Neural progenitor cell (in vitro differentiated cells): ENCODE measurements around the gene C1QB. TPM values are rescaled to one million over a fixed set of nuclear protein-coding genes. Genes with fewer than 3 reads are reported as not detected.
"Not testable (repeated sequence)": the region's sequence is repeated elsewhere in the genome, so short reads cannot be mapped to it uniquely, and the experiment has no call there.

Source experiments
- DNase-seq: peaks from one replicate; pipeline ENCODE4 v3.0.0-alpha.2; 2016; ENCODE audit warnings: low spot score
- H2AFZ ChIP-seq: fragments of 200-600 bp; sonication (generic); replicated peaks from 2 replicates; pipeline ENCODE4 v1.6.1; 2016; ENCODE audit warnings: antibody characterized with exemption
- H3F3A ChIP-seq: fragments of 200-600 bp; sonication (generic); 2 replicates; pipeline ENCODE4 v1.6.1; 2016; ENCODE audit warnings: antibody characterized with exemption, low read depth
- H3K27ac ChIP-seq: fragments of 200-600 bp; sonication (generic); 2 replicates; pipeline ENCODE4 v1.5.1; 2016; ENCODE audit warnings: mild to moderate bottlenecking
- H3K27me3 ChIP-seq: fragments of 200-600 bp; sonication (generic); 2 replicates; pipeline ENCODE4 v1.6.1; 2016; ENCODE audit warnings: mild to moderate bottlenecking, moderate library complexity
- H3K36me3 ChIP-seq: fragments of 200-600 bp; sonication (generic); 2 replicates; pipeline ENCODE4 v1.5.1; 2016
- H3K4me1 ChIP-seq: fragments of 200-600 bp; sonication (generic); 2 replicates; pipeline ENCODE4 v1.6.1; 2016; ENCODE audit warnings: mixed run types
- H3K4me2 ChIP-seq: fragments of 200-600 bp; sonication (generic); 2 replicates; pipeline ENCODE4 v1.6.1; 2016
- H3K4me3 ChIP-seq: fragments of 200-600 bp; sonication (generic); 2 replicates; pipeline ENCODE4 v1.5.1; 2016
- H3K79me2 ChIP-seq: fragments of 200-600 bp; sonication (generic); 2 replicates; pipeline ENCODE4 v1.6.1; 2016; ENCODE audit warnings: low read depth
- H3K9ac ChIP-seq: fragments of 200-600 bp; sonication (generic); 2 replicates; pipeline ENCODE4 v1.6.1; 2016
- H3K9me3 ChIP-seq: fragments of 200-600 bp; sonication (generic); 2 replicates; pipeline ENCODE4 v1.5.1; 2016; ENCODE audit warnings: low read depth
- H4K20me1 ChIP-seq: fragments of 200-600 bp; sonication (generic); 2 replicates; pipeline ENCODE4 v1.6.1; 2016; ENCODE audit warnings: low read depth
- H3K27ac Mint-ChIP-seq: 3 replicates; pipeline ENCODE4 v1.8.0; 2021; ENCODE audit warnings: mixed read lengths
- H3K27me3 Mint-ChIP-seq: 2 replicates; pipeline ENCODE4 v1.8.0; 2022; ENCODE audit warnings: low read depth, mild to moderate bottlenecking, inconsistent platforms, moderate library complexity, mixed read lengths; ENCODE audit not compliant: insufficient read depth
- H3K36me3 Mint-ChIP-seq: 3 replicates; pipeline ENCODE4 v1.8.0; 2021; ENCODE audit warnings: mixed read lengths
- H3K4me1 Mint-ChIP-seq: 3 replicates; pipeline ENCODE4 v1.8.0; 2021; ENCODE audit warnings: mixed read lengths
- H3K4me3 Mint-ChIP-seq: 3 replicates; pipeline ENCODE4 v1.8.0; 2021; ENCODE audit warnings: mild to moderate bottlenecking, moderate library complexity, mixed read lengths
- H3K9me3 Mint-ChIP-seq: 3 replicates; pipeline ENCODE4 v1.8.0; 2020; ENCODE audit warnings: mixed read lengths
- CTCF ChIP-seq: fragments of 200-600 bp; sonication (generic); IDR thresholded peaks from 2 replicates; pipeline ENCODE4 v1.5.1; 2017; ENCODE audit warnings: antibody characterized with exemption, mild to moderate bottlenecking
- EZH2 ChIP-seq: fragments of 200-600 bp; sonication (generic); IDR thresholded peaks from 2 replicates; pipeline ENCODE4 v1.6.1; 2017; ENCODE audit warnings: antibody characterized with exemption, mild to moderate bottlenecking, moderate library complexity
- EZH2phosphoT487 ChIP-seq: fragments of 200-600 bp; sonication (generic); IDR thresholded peaks from 2 replicates; pipeline ENCODE4 v1.6.1; 2017; ENCODE audit warnings: antibody characterized with exemption
- total RNA-seq: library from RNA; depleted of rRNA; stranded (reverse); fragments of >200 nt; gene quantifications from 2 replicates; pipeline ENCODE4 v1.2.3, GENCODE V29; 2015; ENCODE audit warnings: low replicate concordance

Gene C1QB
- total RNA-seq, 1 donor from 2014 or later: not detected

GRCh38 chr1:22674410-22674749 lies 21.3 kb downstream of the C1QB start:
- peak overlapping the region; percentile 92 for H3K27ac Mint-ChIP-seq
- no peak overlapping the region for H3K27ac ChIP-seq
- H3K36me3 Mint-ChIP-seq: no peaks in the 10 kb centered on the region
- no peak for DNase-seq
- peaks cover 32% of the 10 kb centered on the region for H3K4me1 ChIP-seq
- no peak overlapping the region for H3K4me3 ChIP-seq
- H3K4me1 Mint-ChIP-seq: peaks cover 53% of the 10 kb centered on the region
- no peaks in the 10 kb centered on the region for H3K79me2 ChIP-seq
- peaks cover 49% of the 10 kb centered on the region for H3F3A ChIP-seq
- H3K4me2 ChIP-seq: no peak overlapping the region
- H3K9me3 ChIP-seq: no peaks in the 10 kb centered on the region
- H3K36me3 ChIP-seq: no peaks in the 10 kb centered on the region
- H3K27me3 ChIP-seq: no peaks in the 10 kb centered on the region
- no peak overlapping the region for H3K4me3 Mint-ChIP-seq
- H3K27me3 Mint-ChIP-seq: peaks cover 11% of the 10 kb centered on the region
- H4K20me1 ChIP-seq: no peaks in the 10 kb centered on the region
- H3K9ac ChIP-seq: no peak overlapping the region
- H2AFZ ChIP-seq: no peak overlapping the region
- TF ChIP-seq EZH2phosphoT487: no peak
- TF ChIP-seq EZH2: no peak
- no peak for TF ChIP-seq CTCF
- no peaks in the 10 kb centered on the region for H3K9me3 Mint-ChIP-seq

GRCh38 chr1:22676151-22676550 lies 23.1 kb downstream of the C1QB start:
- H3K9me3 ChIP-seq, H3K27me3 ChIP-seq, H2AFZ ChIP-seq, H3K27ac ChIP-seq, H3K9me3 Mint-ChIP-seq, H3K9ac ChIP-seq, H3K4me3 ChIP-seq, H3K4me3 Mint-ChIP-seq, H3K79me2 ChIP-seq, H4K20me1 ChIP-seq, DNase-seq, H3K27me3 Mint-ChIP-seq, H3K4me2 ChIP-seq, H3K36me3 ChIP-seq, H3K36me3 Mint-ChIP-seq: not testable (repeated sequence)
- Histone ChIP-seq H3K4me1 (peaks cover 37% of the 10 kb centered on the region), H3F3A (peaks cover 59% of the 10 kb centered on the region)
- Mint-ChIP-seq H3K4me1 (peaks cover 47% of the 10 kb centered on the region), H3K27ac (peak overlapping the region; percentile 81)

GRCh38 chr1:22676916-22677583 lies 24.0 kb downstream of the C1QB start:
- no peaks in the 10 kb centered on the region for H3K36me3 ChIP-seq
- H3K27me3 ChIP-seq: no peaks in the 10 kb centered on the region
- no peak overlapping the region for H3K9ac ChIP-seq
- H3K4me2 ChIP-seq: peak overlapping the region; percentile 56
- H3K4me3 Mint-ChIP-seq: no peak overlapping the region
- no peaks in the 10 kb centered on the region for H3K79me2 ChIP-seq
- peak overlapping the region; percentile 54 for H3K27ac ChIP-seq
- H4K20me1 ChIP-seq: no peaks in the 10 kb centered on the region
- TF ChIP-seq EZH2: no peak
- TF ChIP-seq EZH2phosphoT487: no peak
- TF ChIP-seq CTCF: no peak
- no peak overlapping the region for H3K4me3 ChIP-seq
- peaks cover 7% of the 10 kb centered on the region for H3K27me3 Mint-ChIP-seq
- peaks cover 58% of the 10 kb centered on the region for H3F3A ChIP-seq
- H3K36me3 Mint-ChIP-seq: no peaks in the 10 kb centered on the region
- H3K9me3 ChIP-seq: no peaks in the 10 kb centered on the region
- H2AFZ ChIP-seq: no peak overlapping the region
- peaks cover 37% of the 10 kb centered on the region for H3K4me1 ChIP-seq
- peaks cover 46% of the 10 kb centered on the region for H3K4me1 Mint-ChIP-seq
- peak; percentile 79 for DNase-seq
- no peak overlapping the region for H3K27ac Mint-ChIP-seq
- no peaks in the 10 kb centered on the region for H3K9me3 Mint-ChIP-seq
